ENCODE results near the gene LRPPRC. TPM values are rescaled to one million over a fixed set of nuclear protein-coding genes. Genes with fewer than 3 reads are reported as not detected.
"Not testable (repeated sequence)": the region's sequence is repeated elsewhere in the genome, so short reads cannot be mapped to it uniquely, and the experiment has no call there.

Gene LRPPRC
- total RNA-seq, 1 donor, result 57.2 TPM

DNA sequence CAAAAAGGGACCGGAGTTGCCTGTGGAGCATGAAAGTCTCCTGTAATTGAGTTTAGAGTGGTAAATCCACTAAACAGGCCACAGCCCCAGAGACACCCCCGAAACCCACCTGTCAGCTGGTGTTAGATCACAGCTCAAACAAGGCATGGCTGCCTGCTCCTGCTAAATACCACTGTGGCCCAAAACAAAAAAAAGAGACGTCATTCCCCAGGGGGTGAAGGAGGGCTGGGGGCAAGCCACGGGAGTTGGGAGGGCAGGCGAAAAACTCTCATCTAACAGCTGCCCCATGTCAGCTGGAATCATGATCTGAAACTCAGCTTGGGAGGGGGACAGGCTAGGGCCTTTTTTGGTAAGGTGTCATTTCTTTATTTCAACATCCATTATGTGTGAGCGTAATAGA is 42.5 kb upstream of the LRPPRC start:
- H3K36me3 ChIP-seq (ENCODE audit: insufficient read depth, low read length), result no peaks in the 10 kb centered on the region
- no peaks in the 10 kb centered on the region for H3K4me1 ChIP-seq (ENCODE audit: insufficient read depth, low read length)
- H3K27ac ChIP-seq (ENCODE audit: low read depth, low read length), result no peak overlapping the region

DNA sequence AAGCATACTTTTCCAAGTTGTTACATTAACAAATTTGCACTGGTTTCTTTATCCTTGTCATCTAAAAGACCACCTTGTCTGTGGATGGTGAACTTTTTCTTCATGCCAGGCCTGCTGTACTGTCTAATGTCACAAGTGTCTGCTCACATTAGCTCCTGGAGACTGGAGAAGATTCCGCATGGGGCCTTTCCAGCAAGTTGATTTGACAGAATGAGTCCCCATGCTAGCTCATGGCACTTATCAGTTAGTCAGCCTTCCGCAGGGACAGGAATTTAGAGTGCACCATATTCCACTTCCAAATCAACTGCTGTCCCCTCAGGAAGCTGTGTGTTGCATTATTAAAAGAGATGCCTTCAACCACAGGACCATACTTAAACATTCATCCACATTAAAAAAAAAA is 41.4 kb upstream of the LRPPRC start:
- H2AFZ ChIP-seq (ENCODE audit: low read length), result no peak overlapping the region
- TF ChIP-seq, protein P1, sequence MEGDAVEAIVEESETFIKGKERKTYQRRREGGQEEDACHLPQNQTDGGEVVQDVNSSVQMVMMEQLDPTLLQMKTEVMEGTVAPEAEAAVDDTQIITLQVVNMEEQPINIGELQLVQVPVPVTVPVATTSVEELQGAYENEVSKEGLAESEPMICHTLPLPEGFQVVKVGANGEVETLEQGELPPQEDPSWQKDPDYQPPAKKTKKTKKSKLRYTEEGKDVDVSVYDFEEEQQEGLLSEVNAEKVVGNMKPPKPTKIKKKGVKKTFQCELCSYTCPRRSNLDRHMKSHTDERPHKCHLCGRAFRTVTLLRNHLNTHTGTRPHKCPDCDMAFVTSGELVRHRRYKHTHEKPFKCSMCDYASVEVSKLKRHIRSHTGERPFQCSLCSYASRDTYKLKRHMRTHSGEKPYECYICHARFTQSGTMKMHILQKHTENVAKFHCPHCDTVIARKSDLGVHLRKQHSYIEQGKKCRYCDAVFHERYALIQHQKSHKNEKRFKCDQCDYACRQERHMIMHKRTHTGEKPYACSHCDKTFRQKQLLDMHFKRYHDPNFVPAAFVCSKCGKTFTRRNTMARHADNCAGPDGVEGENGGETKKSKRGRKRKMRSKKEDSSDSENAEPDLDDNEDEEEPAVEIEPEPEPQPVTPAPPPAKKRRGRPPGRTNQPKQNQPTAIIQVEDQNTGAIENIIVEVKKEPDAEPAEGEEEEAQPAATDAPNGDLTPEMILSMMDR (IDR thresholded peaks at IDR 0.05; ENCODE audit: extremely low read depth, low read depth, low read length), result no peak
- no peak overlapping the region for H3K4me2 ChIP-seq (ENCODE audit: insufficient read depth, low read length)
- H3K27me3 ChIP-seq (ENCODE audit: insufficient read depth, low read length), result peaks cover 2% of the 10 kb centered on the region
- H3K27ac ChIP-seq (ENCODE audit: low read depth, low read length), result no peak overlapping the region
- no peaks in the 10 kb centered on the region for H3K36me3 ChIP-seq (ENCODE audit: insufficient read depth, low read length)
- H3K4me3 ChIP-seq (ENCODE audit: insufficient read depth, low read length), result no peak overlapping the region
- no peak for DNase-seq (ENCODE audit: insufficient read length, low spot score, missing footprints)
- no peaks in the 10 kb centered on the region for H4K20me1 ChIP-seq (ENCODE audit: insufficient read depth, low read length)
- H3K4me1 ChIP-seq (ENCODE audit: insufficient read depth, low read length), result no peaks in the 10 kb centered on the region
- no peaks in the 10 kb centered on the region for H3K9me3 ChIP-seq (ENCODE audit: low read depth, low read length)
- H3K79me2 ChIP-seq (ENCODE audit: insufficient read depth, low read length), result no peaks in the 10 kb centered on the region

More for the DNA sequence above, 42.5 kb upstream of the LRPPRC start:
- H2AFZ ChIP-seq (ENCODE audit: low read length), result no peak overlapping the region
- H3K9me3 ChIP-seq (ENCODE audit: low read depth, low read length), result no peaks in the 10 kb centered on the region
- H3K4me2 ChIP-seq (ENCODE audit: insufficient read depth, low read length), result no peak overlapping the region
- no peak for DNase-seq (ENCODE audit: insufficient read length, low spot score, missing footprints)
- TF ChIP-seq, protein P1 (IDR thresholded peaks at IDR 0.05; ENCODE audit: extremely low read depth, low read depth, low read length), result no peak
- H3K27me3 ChIP-seq (ENCODE audit: insufficient read depth, low read length), result peaks cover 2% of the 10 kb centered on the region
- H4K20me1 ChIP-seq (ENCODE audit: insufficient read depth, low read length), result no peaks in the 10 kb centered on the region
- H3K79me2 ChIP-seq (ENCODE audit: insufficient read depth, low read length), result no peaks in the 10 kb centered on the region
- H3K4me3 ChIP-seq (ENCODE audit: insufficient read depth, low read length), result no peak overlapping the region

DNA sequence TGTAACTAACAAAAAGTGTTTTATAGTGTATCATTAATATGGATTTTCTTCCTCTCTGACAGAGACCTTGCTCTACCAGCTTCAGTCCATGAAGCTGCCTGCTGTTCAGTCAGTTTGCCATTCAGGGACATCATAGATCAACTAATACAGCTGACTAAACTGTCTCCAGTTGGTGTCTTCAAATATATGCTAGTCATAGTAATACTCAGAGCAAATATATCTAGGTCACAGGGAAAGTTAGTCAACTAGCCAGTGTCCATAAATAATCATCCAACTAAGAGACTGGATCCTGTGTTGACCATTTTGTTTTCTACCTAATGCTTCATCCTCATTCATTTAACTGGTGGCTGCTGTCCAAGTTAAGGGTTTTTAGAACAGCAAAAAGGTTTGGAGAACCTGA is 38.2 kb upstream of the LRPPRC start:
- H3K27ac ChIP-seq (ENCODE audit: low read depth, low read length), result no peak overlapping the region
- DNase-seq (ENCODE audit: insufficient read length, low spot score, missing footprints), result no peak
- TF ChIP-seq, protein P1 (IDR thresholded peaks at IDR 0.05; ENCODE audit: extremely low read depth, low read depth, low read length), result no peak
- no peak overlapping the region for H2AFZ ChIP-seq (ENCODE audit: low read length)
- no peaks in the 10 kb centered on the region for H4K20me1 ChIP-seq (ENCODE audit: insufficient read depth, low read length)
- H3K79me2 ChIP-seq (ENCODE audit: insufficient read depth, low read length), result no peaks in the 10 kb centered on the region
- H3K27me3 ChIP-seq (ENCODE audit: insufficient read depth, low read length), result peaks cover 4% of the 10 kb centered on the region
- no peak overlapping the region for H3K4me2 ChIP-seq (ENCODE audit: insufficient read depth, low read length)
- no peaks in the 10 kb centered on the region for H3K4me1 ChIP-seq (ENCODE audit: insufficient read depth, low read length)
- H3K9me3 ChIP-seq (ENCODE audit: low read depth, low read length), result no peaks in the 10 kb centered on the region
- no peaks in the 10 kb centered on the region for H3K36me3 ChIP-seq (ENCODE audit: insufficient read depth, low read length)
- H3K4me3 ChIP-seq (ENCODE audit: insufficient read depth, low read length), result no peak overlapping the region

DNA sequence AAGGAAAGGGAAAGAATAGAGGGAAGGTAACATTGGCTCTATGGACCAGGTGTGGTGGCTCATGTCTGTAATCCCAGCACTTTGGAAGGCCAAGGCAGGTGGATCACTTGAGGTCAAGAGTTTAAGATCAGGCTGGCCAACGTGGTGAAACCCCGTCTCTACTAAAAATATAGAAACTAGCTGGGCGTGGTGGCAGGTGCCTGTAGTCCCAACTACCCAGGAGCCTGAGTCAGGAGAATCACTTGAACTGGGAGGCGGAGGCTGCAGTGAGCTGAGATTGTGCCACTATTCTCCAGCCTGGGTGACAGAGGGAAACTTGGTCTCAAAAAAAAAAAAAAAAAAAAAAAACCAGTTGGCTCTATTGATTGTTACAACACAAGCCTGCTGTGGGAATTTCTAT is 31.3 kb upstream of the LRPPRC start:
- not testable (repeated sequence) for H3K27me3 ChIP-seq (ENCODE audit: insufficient read depth, low read length); H3K4me3 ChIP-seq (ENCODE audit: insufficient read depth, low read length); H3K36me3 ChIP-seq (ENCODE audit: insufficient read depth, low read length); H3K4me2 ChIP-seq (ENCODE audit: insufficient read depth, low read length); H3K9me3 ChIP-seq (ENCODE audit: low read depth, low read length); H3K4me1 ChIP-seq (ENCODE audit: insufficient read depth, low read length); H4K20me1 ChIP-seq (ENCODE audit: insufficient read depth, low read length); H3K27ac ChIP-seq (ENCODE audit: low read depth, low read length); H3K79me2 ChIP-seq (ENCODE audit: insufficient read depth, low read length); DNase-seq (ENCODE audit: insufficient read length, low spot score, missing footprints); H2AFZ ChIP-seq (ENCODE audit: low read length)

Data from osteoblast (primary cell).